Measurements from ENCODE around the gene SNX1.

DNA sequence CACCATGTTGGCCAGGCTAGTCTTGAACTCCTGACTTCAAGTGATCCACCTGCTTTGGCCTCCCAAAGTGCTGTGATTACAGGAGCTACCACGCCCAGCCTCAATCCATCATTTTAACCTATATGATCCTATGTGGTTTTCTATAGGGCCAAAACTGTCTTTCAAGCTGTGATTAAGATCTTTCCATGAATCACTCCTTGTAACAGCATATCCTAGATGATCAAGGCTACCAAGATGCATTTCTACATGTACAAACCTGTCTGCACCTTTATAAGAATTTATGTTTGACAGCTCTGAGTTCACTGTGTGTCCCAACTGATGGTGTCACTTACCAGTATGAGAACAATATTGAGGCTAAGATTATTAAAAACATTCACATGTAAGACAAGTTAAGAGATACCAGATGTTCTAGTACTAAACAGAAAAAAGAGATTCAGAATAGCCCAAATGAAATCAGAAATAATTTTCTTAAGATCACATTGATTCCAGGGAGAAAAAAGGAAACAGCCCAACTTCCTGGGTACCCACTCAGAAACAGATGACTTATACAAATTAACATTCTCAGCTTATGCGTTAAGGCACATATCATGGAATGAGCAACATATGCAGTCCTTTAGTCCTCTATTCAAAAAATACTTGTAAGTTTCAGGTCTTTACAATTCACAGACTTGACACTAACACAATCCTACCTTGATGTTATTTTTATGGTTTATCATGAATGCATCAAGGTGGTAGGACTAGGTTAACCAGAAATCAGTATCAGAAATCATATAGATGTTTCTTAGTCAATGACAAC lies 91.8 kb downstream of the SNX1 start:
- TF ChIP-seq EZH2 (IDR thresholded peaks at IDR 0.05; ENCODE audit: insufficient read depth, low read length): no peak
- TF ChIP-seq, protein P1, sequence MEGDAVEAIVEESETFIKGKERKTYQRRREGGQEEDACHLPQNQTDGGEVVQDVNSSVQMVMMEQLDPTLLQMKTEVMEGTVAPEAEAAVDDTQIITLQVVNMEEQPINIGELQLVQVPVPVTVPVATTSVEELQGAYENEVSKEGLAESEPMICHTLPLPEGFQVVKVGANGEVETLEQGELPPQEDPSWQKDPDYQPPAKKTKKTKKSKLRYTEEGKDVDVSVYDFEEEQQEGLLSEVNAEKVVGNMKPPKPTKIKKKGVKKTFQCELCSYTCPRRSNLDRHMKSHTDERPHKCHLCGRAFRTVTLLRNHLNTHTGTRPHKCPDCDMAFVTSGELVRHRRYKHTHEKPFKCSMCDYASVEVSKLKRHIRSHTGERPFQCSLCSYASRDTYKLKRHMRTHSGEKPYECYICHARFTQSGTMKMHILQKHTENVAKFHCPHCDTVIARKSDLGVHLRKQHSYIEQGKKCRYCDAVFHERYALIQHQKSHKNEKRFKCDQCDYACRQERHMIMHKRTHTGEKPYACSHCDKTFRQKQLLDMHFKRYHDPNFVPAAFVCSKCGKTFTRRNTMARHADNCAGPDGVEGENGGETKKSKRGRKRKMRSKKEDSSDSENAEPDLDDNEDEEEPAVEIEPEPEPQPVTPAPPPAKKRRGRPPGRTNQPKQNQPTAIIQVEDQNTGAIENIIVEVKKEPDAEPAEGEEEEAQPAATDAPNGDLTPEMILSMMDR (IDR thresholded peaks at IDR 0.05; ENCODE audit: insufficient read depth, low read depth, low read length): no peak

All from astrocyte (in vitro differentiated cells and primary cell).